Panc1 (cell line): Measurements from ENCODE around the gene ROBO1.

Experiments used
- CTCF ChIP-seq: fragments of 450-650 bp; IDR thresholded peaks from 2 replicates; pipeline ENCODE4 v1.5.1; 2017; ENCODE audit warnings: mild to moderate bottlenecking
- POLR2AphosphoS5 ChIP-seq: IDR thresholded peaks from 2 replicates; pipeline ENCODE4 v1.6.1; 2012; ENCODE audit warnings: mild to moderate bottlenecking, low read depth, low read length, moderate library complexity
- REST ChIP-seq, 2 experiments: IDR thresholded peaks; 2 replicates each; pipeline ENCODE4 v1.6.1; 2011 to 2012; ENCODE audit warnings: low read depth in 2 of 2, control low read depth in 1 of 2, low read length in 1 of 2, mild to moderate bottlenecking in 1 of 2, moderate library complexity in 1 of 2; ENCODE audit not compliant: insufficient read depth in 1 of 2
- TCF7L2 ChIP-seq: IDR thresholded peaks from 2 replicates; pipeline ENCODE4 v1.6.1; 2011; ENCODE audit warnings: mild to moderate bottlenecking, low read depth, low read length, inconsistent platforms

- no peak for TF ChIP-seq CTCF
- no peak for TF ChIP-seq POLR2AphosphoS5
- no peak for TF ChIP-seq REST (IDR thresholded peaks at IDR 0.05; ENCODE audit: insufficient read depth in 1 of 2, low read depth in 2 of 2, low read length in 1 of 2)
- no peak for TF ChIP-seq TCF7L2
Measured at GRCh38 chr3:78809966-78810365, 957.8 kb downstream of the ROBO1 start.
